Coronary artery (tissue), 2 donors: ENCODE data around the gene CNTN6.

ENCODE experiments used
- DNase-seq: peaks from one replicate; pipeline ENCODE4 v3.0.0-alpha.2; 2017; ENCODE audit warnings: low spot score
- H3K27ac ChIP-seq, 2 donors: fragments of 200-600 bp; sonication (generic); one replicate each; pipeline ENCODE4 v1.5.1; 2016 to 2019
- H3K4me3 ChIP-seq: fragments of 200-600 bp; sonication (generic); 2 replicates; pipeline ENCODE4 v1.5.1; 2016; ENCODE audit warnings: mild to moderate bottlenecking, moderate library complexity
- CTCF ChIP-seq: fragments of 200-600 bp; sonication (generic); IDR thresholded peaks from one replicate; pipeline ENCODE4 v1.5.1; 2019; ENCODE audit warnings: antibody characterized with exemption

Gene CNTN6

GRCh38 chr3:1292571-1293071 is 199.8 kb downstream of the CNTN6 start:
- DNase-seq: no peak
- Histone ChIP-seq H3K4me3 (no peak overlapping the region), H3K27ac (no peak overlapping the region)
- no peak for TF ChIP-seq CTCF

- Histone ChIP-seq H3K27ac (no peak overlapping the region), H3K4me3 (no peak overlapping the region)
- no peak for DNase-seq
- TF ChIP-seq CTCF: no peak
Observed at GRCh38 chr3:1294586-1294985, 201.8 kb downstream of the CNTN6 start.

- no peak for TF ChIP-seq CTCF
- Histone ChIP-seq H3K27ac (no peak overlapping the region), H3K4me3 (no peak overlapping the region)
- DNase-seq: no peak
Observed at GRCh38 chr3:1318296-1319005, 225.6 kb downstream of the CNTN6 start.

GRCh38 chr3:1326546-1326945 is 233.7 kb downstream of the CNTN6 start:
- no peak for DNase-seq
- H3K4me3 ChIP-seq: no peak overlapping the region
- no peak for TF ChIP-seq CTCF
- H3K27ac ChIP-seq: no peak overlapping the region

- TF ChIP-seq CTCF: no peak
- no peak for DNase-seq
- no peak overlapping the region for H3K27ac ChIP-seq
- no peak overlapping the region for H3K4me3 ChIP-seq
Observed at GRCh38 chr3:1330107-1330506, 237.3 kb downstream of the CNTN6 start.

GRCh38 chr3:1346386-1346785 is 253.6 kb downstream of the CNTN6 start:
- no peak for DNase-seq
- H3K27ac ChIP-seq: no peak overlapping the region
- TF ChIP-seq CTCF: no peak
- H3K4me3 ChIP-seq: no peak overlapping the region

GRCh38 chr3:1348547-1348946 is 255.7 kb downstream of the CNTN6 start:
- no peak for TF ChIP-seq CTCF
- Histone ChIP-seq H3K27ac (no peak overlapping the region), H3K4me3 (no peak overlapping the region)
- no peak for DNase-seq
